ENCODE data around the gene ABCB8.
A peak's percentile ranks its signal among the peaks of the same experiment; 100 is the strongest.
"Not testable (repeated sequence)": the region's sequence is repeated elsewhere in the genome, so short reads cannot be mapped to it uniquely, and the experiment has no call there.

ABCB8 gene

GRCh38 chr7:151015967-151016366, 12.3 kb upstream of the ABCB8 start:
- no peak for DNase-seq

- no peak for DNase-seq
Measured at GRCh38 chr7:151016505-151016904, 11.7 kb upstream of the ABCB8 start.

- no peak for DNase-seq
Measured at GRCh38 chr7:151016942-151017341, 11.3 kb upstream of the ABCB8 start.

GRCh38 chr7:151017370-151017952, 10.8 kb upstream of the ABCB8 start:
- DNase-seq = no peak

- peak; percentile 44 to 68 for DNase-seq
Measured at GRCh38 chr7:151017953-151018420, 10.3 kb upstream of the ABCB8 start.

GRCh38 chr7:151018421-151019129, 9.7 kb upstream of the ABCB8 start:
- DNase-seq = no peak

- no peak for DNase-seq
Measured at GRCh38 chr7:151019130-151019447, 9.2 kb upstream of the ABCB8 start.

GRCh38 chr7:151020231-151020630, 8.0 kb upstream of the ABCB8 start:
- no peak for DNase-seq

- no peak for DNase-seq
Measured at GRCh38 chr7:151023232-151023631, 5.0 kb upstream of the ABCB8 start.

GRCh38 chr7:151024435-151025056, 3.7 kb upstream of the ABCB8 start, which contains the start of gene ATG9B:
ATG9B (minus strand) TSS chr7:151024494; CDS start chr7:151024423, 71 bp downstream.
- no peak for DNase-seq

- DNase-seq = no peak
Measured at GRCh38 chr7:151025924-151026671, 2.2 kb upstream of the ABCB8 start.

GRCh38 chr7:151026771-151027727, 1.2 kb upstream of the ABCB8 start:
- DNase-seq = not testable (repeated sequence)

- DNase-seq = not testable (repeated sequence)
Measured at GRCh38 chr7:151027728-151028130, 521 bp upstream of the ABCB8 start.

- DNase-seq = no peak
Measured at GRCh38 chr7:151028948-151029501, 775 bp downstream of the ABCB8 start.

- no peak for DNase-seq
Measured at GRCh38 chr7:151031011-151031410, 2.8 kb downstream of the ABCB8 start.

- no peak for DNase-seq
Measured at GRCh38 chr7:151032936-151033863, 5.0 kb downstream of the ABCB8 start.

GRCh38 chr7:151033864-151034249, 5.6 kb downstream of the ABCB8 start:
- DNase-seq = no peak

GRCh38 chr7:151034312-151035025, 6.2 kb downstream of the ABCB8 start:
- DNase-seq = no peak

- DNase-seq = no peak
Measured at GRCh38 chr7:151035026-151035717, 6.9 kb downstream of the ABCB8 start.

All from Kasumi-1 (cell line).